HL-60/S4 (cell line): ENCODE data around the gene LAMP2.
"Not testable (repeated sequence)": the region's sequence is repeated elsewhere in the genome, so short reads cannot be mapped to it uniquely, and the experiment has no call there.

Source experiments
- in situ Hi-C: fragments of 300-500 bp; cut with MboI; formaldehyde crosslinking; loops from 2 replicates; pipeline ENCODE4 v1.14.3; 2022; ENCODE audit warnings: low sequenced_read_pairs

Gene LAMP2

GRCh38 chrX:120468825-120469525 lies at the start of gene LAMP2:
Gene LAMP2, minus strand, starts transcription at chrX:120469296. Its CDS starts 127 bp downstream, at chrX:120469169.
- in situ Hi-C loops = no loop called here

GRCh38 chrX:120517936-120518335 lies 48.8 kb upstream of the LAMP2 start:
- in situ Hi-C loops = loop anchor here (25.0 kb wide), 1 partner anchor 244 kb away; no protein-coding TSS in a partner anchor

GRCh38 chrX:120514236-120514635 lies 45.1 kb upstream of the LAMP2 start:
- in situ Hi-C loops = loop anchor here (25.0 kb wide), 1 partner anchor 248 kb away; no protein-coding TSS in a partner anchor

- in situ Hi-C loops = loop anchor here (25.0 kb wide), 1 partner anchor 250 kb away; no protein-coding TSS in a partner anchor
Observed at GRCh38 chrX:120512627-120513026, 43.5 kb upstream of the LAMP2 start.

GRCh38 chrX:120512222-120512621 lies 43.1 kb upstream of the LAMP2 start:
- in situ Hi-C loops = loop anchor here (25.0 kb wide), 1 partner anchor 250 kb away; no protein-coding TSS in a partner anchor

- in situ Hi-C loops = loop anchor here (25.0 kb wide), 1 partner anchor 258 kb away; no protein-coding TSS in a partner anchor
Observed at GRCh38 chrX:120504569-120504968, 35.5 kb upstream of the LAMP2 start.

GRCh38 chrX:120499301-120500072 lies 30.4 kb upstream of the LAMP2 start:
- in situ Hi-C loops = loop anchor here (10.0 to 25.0 kb wide), 2 partner anchors 165 to 263 kb away; no protein-coding TSS in a partner anchor

GRCh38 chrX:120490119-120490518 lies 21.0 kb upstream of the LAMP2 start:
- in situ Hi-C loops = loop anchor here (10.0 kb wide), 1 partner anchor 175 kb away; no protein-coding TSS in a partner anchor

GRCh38 chrX:120486786-120487185 lies 17.7 kb upstream of the LAMP2 start:
- in situ Hi-C loops = no loop called here

GRCh38 chrX:120485638-120486520 lies 16.8 kb upstream of the LAMP2 start:
- in situ Hi-C loops = no loop called here

- in situ Hi-C loops = no loop called here
Observed at GRCh38 chrX:120485315-120485637, 16.2 kb upstream of the LAMP2 start.

- in situ Hi-C loops = no loop called here
Observed at GRCh38 chrX:120477453-120477852, 8.4 kb upstream of the LAMP2 start.

- in situ Hi-C loops = no loop called here
Observed at GRCh38 chrX:120476714-120477113, 7.6 kb upstream of the LAMP2 start.

GRCh38 chrX:120475447-120475846 lies 6.4 kb upstream of the LAMP2 start:
- in situ Hi-C loops = not testable (repeated sequence)

GRCh38 chrX:120474085-120474484 lies 5.0 kb upstream of the LAMP2 start:
- in situ Hi-C loops = no loop called here

GRCh38 chrX:120469657-120470056 lies 561 bp upstream of the LAMP2 start:
- in situ Hi-C loops = not testable (repeated sequence)

GRCh38 chrX:120468479-120468824 lies 644 bp downstream of the LAMP2 start:
- in situ Hi-C loops = no loop called here

- in situ Hi-C loops = no loop called here
Observed at GRCh38 chrX:120468071-120468470, 1.0 kb downstream of the LAMP2 start.

- in situ Hi-C loops = no loop called here
Observed at GRCh38 chrX:120464411-120464810, 4.7 kb downstream of the LAMP2 start.

- in situ Hi-C loops = no loop called here
Observed at GRCh38 chrX:120463241-120463640, 5.9 kb downstream of the LAMP2 start.

GRCh38 chrX:120462370-120462769 lies 6.7 kb downstream of the LAMP2 start:
- in situ Hi-C loops = no loop called here
